GOT3 (cell line): ENCODE results near the gene UCP2.
"Not testable (repeated sequence)": the region's sequence is repeated elsewhere in the genome, so short reads cannot be mapped to it uniquely, and the experiment has no call there.

Experiments used
- DNase-seq: peaks from one replicate; lab custom pipeline; 2025; ENCODE audit warnings: mixed read lengths; lab: John Stamatoyannopoulos, UW

The UCP2 gene

DNA sequence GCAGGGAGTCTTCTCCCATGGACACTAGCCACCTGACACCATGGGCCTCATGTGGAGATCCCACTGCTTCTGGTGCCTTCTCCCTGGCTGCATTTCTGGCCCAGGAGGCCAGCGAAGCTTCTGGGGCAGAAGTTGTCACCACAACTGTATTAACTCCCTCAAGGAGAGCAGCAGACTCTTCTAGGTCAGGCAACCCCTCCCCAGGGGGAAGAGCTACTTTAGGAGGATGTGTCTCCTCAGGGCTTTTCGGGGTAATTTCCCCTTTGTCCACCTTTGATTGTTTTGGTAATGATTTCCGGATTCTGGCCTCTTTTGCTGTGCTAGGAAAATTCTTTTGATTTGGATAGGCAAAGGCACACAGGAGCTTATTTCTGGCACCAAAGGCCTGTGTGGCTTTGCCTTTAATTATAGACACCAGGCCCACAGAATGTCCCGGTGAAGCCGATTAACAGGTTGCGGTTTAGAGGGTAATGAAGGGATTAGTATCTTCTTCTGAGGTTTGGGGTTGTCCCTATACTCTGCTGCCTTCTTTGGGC is 8.9 kb upstream of the UCP2 start:
- DNase-seq = no peak

DNA sequence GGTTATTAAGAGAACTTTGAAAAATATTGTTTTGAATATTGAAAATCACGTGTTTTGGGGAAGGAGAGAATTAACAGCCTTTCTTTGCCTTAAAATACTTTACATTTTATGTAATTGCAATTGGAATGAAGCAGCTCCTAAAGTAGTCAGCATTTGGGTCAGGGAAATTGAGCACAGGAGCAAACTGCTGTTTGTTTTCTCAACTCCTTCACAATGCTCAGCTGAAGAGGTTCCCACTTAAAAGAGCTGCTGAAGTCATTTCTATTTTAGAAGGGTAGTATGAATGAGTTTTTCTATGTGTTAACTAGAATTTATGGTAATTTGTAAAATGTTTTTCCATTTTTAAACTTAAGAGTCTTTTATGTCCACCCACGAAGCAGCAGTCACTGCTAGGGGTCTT is 8.1 kb upstream of the UCP2 start:
- no peak for DNase-seq

DNA sequence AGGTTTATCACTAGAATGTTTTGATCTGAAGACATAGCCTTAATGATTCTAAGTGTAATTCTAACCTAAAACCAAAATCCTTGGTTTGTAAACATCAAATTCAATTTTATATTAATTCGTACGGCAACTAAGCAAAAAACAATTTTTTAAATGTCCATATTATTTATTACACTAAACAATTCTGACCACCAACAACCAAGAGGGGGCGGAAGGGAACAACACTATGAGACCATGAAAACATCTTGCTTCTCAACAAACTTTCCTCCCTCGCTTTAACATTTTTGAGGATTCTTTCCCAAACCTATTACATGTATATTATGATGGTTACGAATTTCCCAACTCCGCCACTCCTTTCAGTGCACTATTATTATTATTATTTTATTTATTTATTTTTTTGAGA is 6.5 kb upstream of the UCP2 start:
- DNase-seq = no peak

- no peak for DNase-seq
These were observed 5.6 kb upstream of the UCP2 start for GRCh38 chr11:73988227-73988626.

GRCh38 chr11:73985661-73986060 is 3.0 kb upstream of the UCP2 start:
- not testable (repeated sequence) for DNase-seq

DNA sequence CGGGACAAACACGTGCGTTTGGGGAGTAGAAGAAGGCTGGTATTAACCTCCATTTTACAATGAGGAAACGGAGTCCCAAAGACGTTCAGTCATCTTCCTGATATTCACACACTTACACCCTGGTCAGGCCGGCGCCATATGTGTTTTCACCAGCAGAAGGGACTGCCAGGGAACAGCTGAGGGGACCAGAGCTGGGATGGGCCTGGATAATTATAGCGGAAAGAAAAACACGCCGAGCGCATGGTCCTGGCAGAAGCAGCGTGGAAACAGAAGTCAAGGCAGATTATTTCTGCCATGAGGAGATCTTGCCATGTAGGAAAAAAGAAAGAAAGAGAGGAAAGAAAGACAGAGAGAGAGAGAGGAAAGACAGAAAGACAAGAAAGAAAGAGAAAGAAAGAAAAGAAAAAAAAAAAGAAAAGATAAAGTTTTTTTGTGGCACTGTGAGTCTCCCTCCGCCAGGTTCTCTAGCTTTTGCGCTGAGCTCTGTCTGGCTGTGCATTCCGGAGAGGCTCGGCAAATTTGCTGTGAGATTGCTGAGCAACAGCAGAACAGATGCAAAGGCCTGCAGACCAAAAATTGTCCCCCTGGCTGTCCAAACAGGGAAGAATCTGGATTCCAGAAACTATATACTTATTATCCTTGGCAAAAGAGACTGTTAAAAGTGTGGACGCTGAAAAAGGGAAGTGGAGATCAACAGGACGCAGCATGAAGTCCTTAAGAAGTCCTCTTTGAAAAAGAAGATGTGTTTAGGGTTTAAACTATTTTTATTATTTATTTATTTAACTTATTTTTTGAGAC is 1.3 kb upstream of the UCP2 start:
- DNase-seq = no peak

DNA sequence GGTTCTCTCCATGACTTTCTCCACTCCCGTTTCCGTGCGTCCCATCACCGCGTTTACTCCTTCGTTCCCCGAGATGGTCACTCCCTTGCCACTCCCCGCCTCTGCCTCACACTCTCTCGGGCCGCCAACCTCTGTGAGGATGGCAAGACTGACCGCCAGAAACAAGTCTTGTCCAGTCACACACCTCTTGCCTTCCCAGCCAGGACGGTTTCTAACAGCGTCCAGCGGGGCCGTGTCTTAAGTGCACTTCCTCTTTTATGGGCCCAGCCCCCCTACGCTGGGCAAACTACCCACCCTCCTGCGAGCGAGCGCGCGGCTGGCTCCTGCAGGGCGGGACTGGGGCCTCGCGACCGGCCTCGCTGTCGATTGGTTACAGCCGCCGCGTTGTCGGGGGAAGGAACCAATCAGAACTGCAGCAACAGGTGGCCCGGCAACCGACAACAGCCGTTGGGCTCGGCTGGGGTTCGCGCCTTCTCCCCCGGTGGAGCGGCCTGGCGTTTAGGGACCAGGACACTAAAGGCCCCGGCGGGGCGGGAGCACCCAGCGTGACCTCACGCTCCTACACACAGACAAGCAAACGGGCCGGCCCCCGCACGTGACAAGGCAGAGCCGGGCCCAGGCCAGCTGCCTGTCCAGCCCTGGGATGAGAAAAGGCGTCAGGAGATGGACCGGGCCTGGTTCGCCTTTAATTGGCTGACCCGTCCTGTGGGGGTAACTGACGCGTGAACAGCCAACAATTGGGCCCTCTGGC is 522 bp upstream of the UCP2 start:
- peak; percentile 61 for DNase-seq

- DNase-seq = no peak
These were observed 1.4 kb downstream of the UCP2 start for GRCh38 chr11:73981051-73981805.

DNA sequence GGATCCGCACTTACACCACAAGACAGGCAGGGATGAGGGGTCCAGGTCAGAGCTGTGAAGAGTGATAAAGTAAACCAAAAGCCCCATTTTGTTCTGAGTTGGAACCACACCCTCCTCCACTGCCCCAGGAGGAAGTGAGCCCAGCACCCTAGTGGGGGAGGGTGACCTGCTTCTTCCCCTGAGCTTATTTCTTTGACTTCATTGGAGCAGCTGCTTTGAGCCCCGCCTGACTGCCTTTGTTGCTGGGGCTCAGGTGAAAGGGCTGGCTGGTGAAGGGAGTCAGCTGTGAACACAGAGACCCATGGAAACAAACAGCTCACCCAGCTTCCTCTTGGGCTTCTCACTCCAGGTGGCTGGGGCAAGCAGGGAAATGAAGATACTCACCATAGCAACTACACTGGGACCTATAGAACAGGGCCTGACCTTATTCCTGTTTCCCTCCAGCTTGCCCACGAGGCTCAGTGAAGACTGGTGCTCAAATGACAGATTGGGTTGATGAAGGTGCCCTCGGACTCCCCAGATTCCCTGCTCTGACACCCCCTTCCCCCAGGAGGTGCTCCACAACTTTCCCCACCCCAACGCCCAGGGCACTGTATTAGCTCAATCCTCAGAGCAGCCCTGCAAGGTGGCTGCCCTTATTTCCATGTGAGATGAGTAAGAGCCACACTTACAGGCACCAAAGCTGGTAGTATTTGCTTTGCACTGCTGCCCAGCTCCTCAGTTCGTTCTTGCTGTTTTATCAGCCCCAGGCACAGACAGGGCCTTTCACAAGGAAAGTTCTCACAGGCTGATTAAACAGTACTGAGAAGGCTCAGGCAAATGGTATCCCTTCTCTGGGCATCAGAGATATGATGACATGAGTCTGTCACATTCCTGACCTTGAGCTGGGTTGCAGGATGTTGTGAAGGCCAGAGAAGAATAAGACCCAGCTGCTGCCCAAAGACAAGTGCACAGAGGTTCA is 2.4 kb downstream of the UCP2 start:
- no peak for DNase-seq

DNA sequence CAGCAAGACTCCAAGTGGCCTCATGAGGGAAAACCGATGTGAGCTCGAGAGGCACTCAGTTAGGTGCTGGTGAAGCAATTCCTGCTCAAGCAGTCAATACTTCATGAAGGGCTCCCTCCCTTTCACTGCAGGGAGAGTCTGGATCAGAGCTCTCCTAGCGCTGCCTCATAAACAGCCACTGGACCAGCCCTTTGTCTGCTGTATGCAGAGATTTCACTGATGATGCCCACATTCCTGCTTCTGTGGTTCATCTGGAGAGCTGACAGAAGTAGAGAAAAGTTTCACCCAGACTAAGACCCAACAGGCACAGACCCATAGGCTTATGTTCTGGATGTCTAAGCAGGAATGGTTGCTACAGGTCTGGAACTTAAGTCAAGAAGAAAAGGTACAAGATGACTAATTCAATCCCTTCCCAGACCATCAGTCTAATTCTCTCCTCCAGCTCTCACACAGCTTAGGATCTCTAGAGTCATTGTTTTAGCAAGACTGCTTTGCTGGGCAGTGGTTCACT is 4.0 kb downstream of the UCP2 start:
- DNase-seq = no peak

DNA sequence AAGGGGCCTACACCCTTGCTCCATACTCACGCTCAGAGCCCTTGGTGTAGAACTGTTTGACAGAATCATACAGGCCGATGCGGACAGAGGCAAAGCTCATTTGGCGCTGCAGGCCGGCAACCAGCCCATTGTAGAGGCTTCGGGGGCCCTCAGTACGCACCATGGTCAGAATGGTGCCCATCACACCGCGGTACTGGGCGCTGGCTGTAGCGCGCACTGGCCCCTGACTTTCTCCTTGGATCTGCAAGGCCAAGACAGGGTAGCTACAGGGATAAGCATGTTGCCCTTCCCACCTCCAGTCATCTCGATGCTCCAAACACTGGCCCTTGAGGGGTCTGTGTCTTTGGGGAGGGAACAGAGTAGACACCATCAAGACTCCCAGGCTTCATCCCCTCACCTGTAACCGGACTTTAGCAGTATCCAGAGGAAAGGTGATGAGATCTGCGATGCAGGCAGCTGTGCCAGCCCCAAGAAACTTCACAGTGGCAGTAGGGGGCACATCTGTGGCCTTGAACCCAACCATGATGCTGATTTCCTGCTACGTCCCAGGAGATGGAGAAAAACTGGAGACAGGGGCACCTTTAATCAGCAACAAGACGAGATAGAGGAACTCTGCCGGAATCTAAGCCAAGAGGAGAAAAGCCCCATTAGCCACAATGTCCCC is 4.7 kb downstream of the UCP2 start:
- DNase-seq = no peak

GRCh38 chr11:73976451-73977151 is 6.0 kb downstream of the UCP2 start:
- no peak for DNase-seq

DNA sequence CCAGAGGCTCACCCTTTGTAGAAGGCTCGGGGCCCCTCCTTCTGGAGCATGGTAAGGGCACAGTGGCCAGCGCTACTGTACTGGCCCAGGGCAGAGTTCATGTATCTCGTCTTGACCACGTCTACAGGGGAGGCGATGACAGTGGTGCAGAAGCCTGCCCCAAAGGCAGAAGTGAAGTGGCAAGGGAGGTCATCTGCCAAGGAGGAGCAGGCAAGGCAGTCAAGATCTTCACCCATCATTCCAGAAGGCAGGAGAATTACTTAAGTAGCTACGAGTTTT is 7.2 kb downstream of the UCP2 start:
- no peak for DNase-seq

DNA sequence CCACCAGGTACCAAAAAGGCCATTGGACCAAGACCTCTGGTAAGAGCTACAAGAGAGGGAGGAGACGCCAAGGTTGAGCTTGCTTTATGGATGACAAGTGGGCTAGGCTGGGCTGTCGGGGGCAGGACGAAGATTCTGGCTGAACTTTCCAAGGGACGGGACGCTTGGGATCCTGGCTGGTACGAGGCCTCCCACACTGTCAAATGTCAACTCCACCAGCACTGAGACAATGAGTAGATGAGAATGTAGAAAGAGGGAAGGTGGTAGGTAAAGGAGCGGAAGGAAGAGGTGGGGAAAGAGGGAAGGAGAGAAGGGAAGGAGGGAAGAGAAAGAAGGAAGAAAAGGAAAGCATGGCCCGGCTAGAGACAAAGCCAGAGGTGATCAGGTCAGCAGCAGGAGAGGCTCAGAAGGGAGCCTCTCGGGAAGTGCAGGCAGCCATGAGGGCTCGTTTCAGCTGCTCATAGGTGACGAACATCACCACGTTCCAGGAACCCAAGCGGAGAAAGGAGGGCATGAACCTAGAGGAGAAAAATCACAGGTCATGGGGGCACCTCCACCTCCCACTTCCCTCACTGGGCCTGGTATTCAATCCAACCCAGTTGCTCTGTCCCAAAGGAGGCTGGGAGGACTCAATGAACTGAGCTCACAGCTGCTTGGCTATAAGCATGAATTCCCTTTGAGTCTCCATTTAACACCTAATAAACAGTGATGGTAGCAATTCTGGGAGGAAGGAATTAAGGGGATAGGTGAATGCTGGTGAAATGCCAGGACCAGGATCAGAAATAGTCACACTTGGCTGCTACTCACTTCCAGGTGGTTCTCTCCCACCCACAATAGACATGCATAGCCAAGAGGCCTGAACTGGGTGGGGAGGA is 7.8 kb downstream of the UCP2 start:
- DNase-seq = no peak

DNA sequence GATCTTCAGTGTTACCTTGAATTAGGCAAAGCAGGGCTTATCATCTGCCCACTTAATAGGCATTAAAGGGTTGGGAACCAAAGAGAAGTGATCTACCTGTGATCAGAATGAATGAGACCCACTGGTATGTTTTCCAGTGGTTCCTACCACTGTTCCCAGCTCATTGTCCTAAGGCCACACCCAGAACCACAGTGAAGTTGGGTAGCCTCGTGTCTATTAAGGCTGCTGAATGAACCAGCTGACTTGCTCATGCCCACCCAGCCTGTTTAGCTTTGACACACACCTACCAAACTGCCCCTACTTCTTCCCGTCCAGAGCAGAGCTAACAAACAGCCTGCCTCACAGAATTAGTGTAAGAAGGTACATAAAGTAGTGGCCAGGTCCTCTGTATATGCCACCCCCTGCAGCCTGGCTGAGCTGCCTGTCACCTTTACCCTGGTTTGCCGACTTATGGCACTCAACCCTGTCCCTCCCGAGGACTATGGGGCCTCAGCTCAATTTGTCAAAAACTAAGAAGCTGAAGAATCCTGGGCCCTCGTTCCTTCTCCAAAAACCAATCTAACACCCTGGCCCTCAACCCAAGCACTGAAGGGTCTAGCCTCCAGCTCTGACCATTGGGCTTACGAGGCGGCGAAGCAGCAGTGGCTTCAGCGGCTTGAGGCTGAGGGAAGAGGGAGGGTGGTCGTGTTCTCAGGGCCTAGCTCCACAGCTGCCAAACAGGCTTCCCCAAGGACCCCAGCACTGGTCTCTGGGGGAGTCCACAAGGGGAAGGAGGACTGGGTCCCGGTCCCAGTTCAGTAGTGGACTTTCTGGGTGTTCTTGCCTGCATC is 9.8 kb downstream of the UCP2 start:
- DNase-seq = no peak

DNA sequence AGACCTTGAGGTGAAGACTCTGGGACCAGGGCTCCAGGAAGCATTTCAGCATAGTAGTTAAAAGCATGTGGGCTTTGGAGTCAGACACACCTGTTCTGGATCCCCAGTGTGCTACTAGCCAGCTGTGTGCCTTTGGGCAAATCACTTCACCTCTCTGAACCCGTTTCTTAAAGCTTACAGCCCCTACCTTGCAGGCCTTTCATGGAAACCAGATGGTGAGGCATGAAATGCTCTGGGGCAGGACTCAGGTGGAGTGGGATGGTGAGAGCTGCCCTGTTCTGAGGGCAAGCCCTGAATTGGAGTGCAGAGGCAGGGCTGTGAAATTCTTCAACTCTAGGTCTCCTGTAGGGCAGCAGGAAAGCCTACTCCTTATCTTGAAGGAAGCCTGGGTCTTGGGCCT is 10.5 kb downstream of the UCP2 start:
- no peak for DNase-seq

GRCh38 chr11:73971175-73971719 is 11.4 kb downstream of the UCP2 start:
- DNase-seq = no peak
